HUDEP-2 (cell line): ENCODE data around the gene OR6B2.

Experiments used
- DNase-seq, 76 experiments: peaks; one replicate each; lab custom pipeline; 2025; ENCODE audit not compliant: unreplicated experiment in 76 of 76; lab: John Stamatoyannopoulos, UW

The OR6B2 gene

GRCh38 chr2:240042740-240043139, 12.5 kb upstream of the OR6B2 start:
- no peak for DNase-seq

GRCh38 chr2:240041363-240041762, 11.1 kb upstream of the OR6B2 start:
- DNase-seq, result no peak

- no peak for DNase-seq
Measured at GRCh38 chr2:240037358-240037757, 7.1 kb upstream of the OR6B2 start.

- no peak for DNase-seq
Measured at GRCh38 chr2:240033330-240033678, 3.1 kb upstream of the OR6B2 start.

GRCh38 chr2:240032406-240033329, 2.4 kb upstream of the OR6B2 start:
- no peak for DNase-seq

- DNase-seq, result peak in 24 of 76 experiments; percentile 2 to 28 (median 14)
Measured at GRCh38 chr2:240024766-240025165, 5.5 kb downstream of the OR6B2 start.

GRCh38 chr2:240023792-240024191, 6.4 kb downstream of the OR6B2 start:
- peak in 17 of 76 experiments; percentile 1 to 41 (median 12) for DNase-seq

GRCh38 chr2:240021488-240022104, 8.6 kb downstream of the OR6B2 start:
- peak in 64 of 76 experiments; percentile 1 to 71 (median 43) for DNase-seq

GRCh38 chr2:240018071-240018750, 12.0 kb downstream of the OR6B2 start:
- DNase-seq, result no peak

- DNase-seq, result no peak
Measured at GRCh38 chr2:240014327-240014726, 15.9 kb downstream of the OR6B2 start.

- peak in 3 of 76 experiments; percentile 3 to 4 (median 4) for DNase-seq
Measured at GRCh38 chr2:240013343-240013742, 16.9 kb downstream of the OR6B2 start.

GRCh38 chr2:240002983-240003382, 27.2 kb downstream of the OR6B2 start:
- no peak for DNase-seq

GRCh38 chr2:240000671-240001070, 29.6 kb downstream of the OR6B2 start:
- no peak for DNase-seq

- DNase-seq, result no peak
Measured at GRCh38 chr2:239997686-239998409, 32.4 kb downstream of the OR6B2 start.

- no peak for DNase-seq
Measured at GRCh38 chr2:239994086-239994485, 36.1 kb downstream of the OR6B2 start.

GRCh38 chr2:239993291-239993690, 36.9 kb downstream of the OR6B2 start:
- no peak for DNase-seq

- DNase-seq, result peak in 17 of 76 experiments; percentile 3 to 49 (median 25)
Measured at GRCh38 chr2:239991689-239992314, 38.4 kb downstream of the OR6B2 start.

GRCh38 chr2:239990966-239991365, 39.3 kb downstream of the OR6B2 start:
- no peak for DNase-seq

- DNase-seq, result no peak
Measured at GRCh38 chr2:239985356-239985755, 44.9 kb downstream of the OR6B2 start.
